ENCODE measurements around the gene CCNY.
"Not testable (repeated sequence)": the region's sequence is repeated elsewhere in the genome, so short reads cannot be mapped to it uniquely, and the experiment has no call there.

Gene CCNY

DNA sequence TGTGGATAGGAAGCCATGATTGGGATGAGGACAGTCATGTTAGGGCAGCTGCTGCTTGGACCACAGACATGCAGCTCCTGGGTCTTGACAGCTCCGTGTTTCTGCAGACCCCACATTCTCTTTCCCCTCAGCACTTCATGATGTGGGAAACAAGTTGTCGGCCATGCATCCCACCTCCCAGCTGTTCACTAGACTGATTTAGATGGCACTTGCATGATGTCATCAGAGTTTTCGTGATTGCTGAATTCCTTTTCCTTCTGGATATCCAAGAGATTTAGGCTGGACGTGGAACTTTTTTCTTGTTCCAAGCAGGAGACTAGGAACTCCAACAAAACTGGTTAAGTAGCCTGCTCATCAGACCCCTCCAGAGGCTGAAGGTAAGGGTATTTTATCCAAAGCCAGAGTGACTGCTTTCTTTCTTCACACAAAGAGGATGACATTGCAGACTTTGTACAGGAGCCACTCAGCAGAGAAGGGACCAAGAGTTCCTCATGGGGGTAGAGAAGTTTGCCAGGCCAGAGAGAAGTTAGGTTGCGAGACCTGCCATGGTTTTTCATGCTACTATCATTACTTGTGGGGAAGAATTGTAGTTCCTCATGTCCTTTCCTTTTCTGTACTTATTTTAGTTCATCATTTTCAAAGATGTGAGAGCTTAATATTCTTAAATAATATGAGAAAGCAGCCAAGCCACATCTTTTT is 151.2 kb downstream of the CCNY start:
- no peak for DNase-seq (ENCODE audit: low read depth)

DNA sequence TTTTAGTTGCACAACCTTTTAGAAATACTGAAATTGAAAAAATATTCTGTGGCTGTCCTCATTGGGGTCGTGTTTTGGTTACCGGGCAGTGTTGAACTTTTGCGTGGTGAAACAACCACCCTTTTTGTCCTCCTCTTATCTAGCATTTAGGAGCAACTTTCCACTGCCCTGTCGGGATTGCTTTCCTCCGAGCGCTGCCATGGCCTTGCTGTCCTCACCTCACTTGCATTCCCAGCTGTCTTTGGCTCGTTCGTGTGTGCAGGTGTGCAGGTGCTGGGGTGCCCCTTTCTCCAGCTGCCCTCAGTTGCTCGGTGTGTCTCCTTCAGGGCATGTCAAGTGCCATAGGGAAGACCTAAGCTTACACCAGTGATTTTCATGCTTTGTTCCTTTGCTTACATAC is 151.9 kb downstream of the CCNY start:
- DNase-seq (ENCODE audit: low read depth), result no peak

DNA sequence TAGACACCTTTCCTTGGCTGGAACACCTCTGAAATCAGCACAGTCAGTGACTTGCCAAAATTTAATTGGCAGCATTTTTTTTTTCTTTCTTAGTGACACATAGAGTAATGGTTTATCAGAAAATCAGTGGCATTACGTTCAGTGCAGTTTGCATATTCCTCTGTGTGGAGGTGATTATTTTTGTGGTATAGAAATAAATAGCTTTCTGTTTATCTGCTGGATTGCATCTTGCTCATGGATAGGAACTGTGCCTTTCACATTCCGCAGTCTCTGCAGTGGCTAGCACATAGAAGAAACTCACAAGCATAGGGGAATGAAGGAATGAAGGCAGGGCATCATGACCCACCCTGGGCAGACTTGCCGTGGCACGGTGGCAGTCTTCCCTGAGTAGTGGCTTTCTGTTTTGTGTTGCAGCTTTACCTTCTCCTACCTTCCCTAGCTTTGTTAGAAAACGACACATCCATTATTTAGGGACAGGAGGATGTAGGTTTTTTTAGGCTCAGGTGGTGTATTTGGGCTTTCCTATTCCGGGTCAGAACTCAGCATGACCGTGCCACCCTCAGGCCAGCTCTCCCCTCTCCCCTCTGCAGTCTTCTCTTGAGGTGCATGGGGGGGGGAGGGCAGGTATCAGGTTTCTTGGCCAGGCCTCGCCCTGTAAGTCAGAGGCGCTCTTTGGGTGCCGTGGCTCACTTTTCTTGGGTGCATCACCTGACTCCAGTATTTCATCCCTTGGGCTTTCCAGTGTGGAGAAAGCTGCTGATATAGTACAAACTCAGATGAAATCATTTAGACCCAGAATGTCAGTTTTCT is 156.3 kb downstream of the CCNY start:
- DNase-seq (ENCODE audit: low read depth), result no peak

DNA sequence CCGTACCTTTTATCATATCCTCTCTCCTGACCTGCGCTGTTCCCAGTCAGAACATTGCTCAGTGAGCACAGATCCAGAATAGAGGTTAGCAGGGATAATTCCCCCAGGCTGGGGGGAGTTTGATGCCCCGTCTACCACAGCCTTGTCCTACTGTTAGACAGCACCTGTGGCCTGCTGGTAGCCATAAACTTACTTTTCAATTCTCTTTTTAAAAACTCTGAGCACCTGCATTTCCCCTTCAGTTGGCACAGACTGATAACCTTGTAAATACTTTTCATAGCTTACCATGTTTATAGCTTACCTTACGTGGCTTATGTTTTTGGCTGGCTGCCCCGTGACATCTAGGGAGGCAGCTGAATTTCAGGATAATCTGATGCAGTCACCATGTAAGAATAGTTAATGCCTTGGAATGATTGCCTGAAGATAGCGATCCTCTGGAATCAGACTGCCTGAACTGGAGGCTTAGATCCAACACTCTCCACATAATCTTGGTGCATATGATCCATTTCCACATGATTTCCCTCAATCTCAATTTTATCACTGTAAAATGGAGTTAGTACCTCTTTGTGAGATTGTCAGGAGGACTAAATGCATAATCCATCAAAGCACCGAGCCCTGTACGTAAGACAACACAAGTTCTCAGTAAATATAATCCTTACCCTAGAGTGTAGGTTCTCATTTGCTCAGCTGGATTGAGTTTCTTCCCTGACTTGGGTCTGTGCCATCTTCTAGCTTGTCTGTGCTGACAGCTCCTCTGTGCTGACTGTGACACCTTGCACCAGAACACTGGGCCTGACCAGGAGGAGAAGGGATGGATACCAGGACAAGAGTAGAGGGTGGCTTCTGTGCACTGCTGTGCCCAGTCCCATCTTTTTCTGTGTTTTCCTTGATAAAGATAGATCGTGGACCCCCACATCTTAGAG is 157.1 kb downstream of the CCNY start:
- DNase-seq (ENCODE audit: low read depth), result no peak

DNA sequence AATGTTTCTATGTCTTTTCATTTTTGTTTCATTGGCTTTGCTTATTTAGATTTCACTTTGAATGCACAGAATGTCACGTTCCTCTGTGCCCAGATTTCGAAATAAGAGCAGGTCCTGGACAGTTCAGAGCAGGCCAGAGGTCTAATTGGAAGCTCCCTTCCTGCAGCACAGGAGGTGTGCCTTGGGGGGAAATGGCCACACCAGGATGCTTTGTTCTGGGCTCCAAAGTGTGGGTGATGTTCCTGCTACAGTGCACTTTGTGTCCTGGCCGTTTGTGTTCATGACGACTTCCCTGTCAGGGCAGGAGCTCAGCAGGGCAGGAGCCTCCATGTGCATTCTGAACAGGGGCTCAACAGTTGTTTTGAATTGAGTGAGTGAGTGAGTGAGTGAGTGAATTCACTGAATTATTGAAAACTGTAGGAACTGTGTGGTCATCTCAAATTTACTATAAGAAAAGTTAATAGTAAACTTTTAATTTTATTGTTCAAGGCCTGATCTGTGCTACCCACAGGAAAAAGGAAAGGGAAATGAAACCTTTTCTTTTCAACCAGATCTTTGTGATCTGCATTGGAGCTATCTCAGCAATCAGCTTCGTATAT is 159.3 kb downstream of the CCNY start:
- DNase-seq (ENCODE audit: low read depth), result no peak

DNA sequence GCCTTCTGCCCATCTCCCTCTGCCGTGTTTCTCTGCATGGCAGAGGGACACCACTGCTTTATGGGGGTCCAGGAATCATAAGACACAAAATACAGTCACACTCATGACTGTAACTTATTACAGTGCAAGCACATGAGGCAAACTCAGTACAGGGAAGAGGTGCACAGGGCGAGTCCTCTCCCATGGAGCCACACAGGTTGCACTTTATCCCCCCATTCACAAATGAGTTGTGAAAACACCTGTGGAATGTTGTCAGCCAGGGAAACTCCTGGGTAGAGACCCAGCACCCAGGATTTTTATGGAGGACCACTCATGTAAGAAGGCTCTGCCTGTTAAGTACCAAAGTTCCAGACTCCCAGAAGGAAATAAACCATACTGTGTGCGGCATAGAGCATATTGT is 161.6 kb downstream of the CCNY start:
- DNase-seq (ENCODE audit: low read depth), result no peak

DNA sequence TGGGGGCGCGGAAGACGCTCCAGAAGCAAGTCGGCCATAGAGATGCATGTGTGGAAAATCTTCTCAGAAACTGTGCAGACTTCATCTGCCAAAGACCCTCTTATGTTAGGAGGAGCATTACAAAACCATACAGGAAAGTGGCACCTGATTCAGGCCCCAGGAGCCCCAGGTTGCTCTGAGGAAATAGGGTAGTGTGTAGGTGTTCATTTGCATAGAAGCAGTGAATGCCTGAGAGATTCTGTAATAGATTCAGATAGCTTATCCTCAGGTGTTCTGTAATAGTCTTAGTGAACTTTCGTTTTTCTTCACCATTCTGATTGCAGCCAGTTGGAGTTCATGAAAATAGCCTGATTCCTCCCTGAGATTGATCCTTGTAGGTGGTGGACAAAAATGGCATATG is 162.4 kb downstream of the CCNY start:
- no peak for DNase-seq (ENCODE audit: low read depth)

DNA sequence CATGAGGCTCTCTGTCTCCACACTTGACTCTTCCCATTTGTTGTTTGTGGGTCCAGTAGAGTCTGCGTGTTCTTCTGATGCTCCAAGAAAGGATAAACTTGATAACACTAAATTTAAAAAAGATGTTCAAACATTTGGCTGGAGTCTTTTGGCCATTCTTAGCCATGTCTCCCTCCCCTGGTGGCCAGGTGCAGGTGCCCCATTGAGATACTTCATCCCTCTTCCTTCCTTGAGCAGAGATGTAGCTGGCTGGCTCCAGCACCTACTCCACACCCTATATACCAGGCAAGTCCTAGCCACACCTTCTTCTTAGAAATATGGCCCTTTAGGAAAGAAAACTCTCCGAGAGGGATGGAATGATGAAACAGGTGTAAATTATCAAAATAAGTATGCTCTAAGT is 165.6 kb downstream of the CCNY start:
- DNase-seq (ENCODE audit: low read depth), result no peak

DNA sequence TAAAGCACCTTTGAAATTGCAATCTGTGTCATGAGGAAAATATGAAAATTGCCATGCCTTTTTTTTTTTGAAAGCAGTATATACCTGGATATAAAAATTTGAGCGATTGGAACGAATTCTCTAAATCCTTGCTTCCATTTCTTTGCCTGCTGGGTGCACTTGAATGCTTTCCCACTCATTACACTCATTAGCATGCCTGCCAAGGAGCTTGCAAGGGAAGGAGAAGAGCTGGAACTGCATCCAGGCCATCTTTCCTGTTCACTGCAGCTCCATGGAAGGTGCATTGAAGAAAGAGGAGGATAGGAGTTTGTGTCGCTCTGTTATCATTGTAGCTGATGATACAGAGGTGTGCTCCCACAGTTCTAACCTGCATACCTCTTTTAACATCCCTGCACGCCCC is 166.4 kb downstream of the CCNY start:
- DNase-seq (ENCODE audit: low read depth), result no peak

DNA sequence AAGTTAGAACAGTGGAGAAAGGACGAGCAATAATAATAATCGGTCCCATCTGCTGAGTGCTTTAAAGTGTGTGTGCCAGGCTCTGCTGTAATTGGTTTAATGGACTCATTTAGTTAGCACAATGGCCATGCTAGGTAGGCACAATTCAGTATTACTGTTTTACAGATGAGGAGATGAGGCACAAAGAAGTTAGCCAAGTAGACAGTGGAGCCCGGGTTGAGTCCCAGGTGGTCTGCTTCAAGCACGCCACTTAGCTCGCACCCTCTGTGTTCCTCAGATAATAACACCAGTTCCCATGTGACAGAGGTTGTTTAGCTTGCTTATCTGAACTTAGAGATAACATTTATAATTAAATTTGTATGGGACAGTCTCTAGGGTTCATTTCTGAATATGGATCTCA is 167.3 kb downstream of the CCNY start:
- no peak for DNase-seq (ENCODE audit: low read depth)

DNA sequence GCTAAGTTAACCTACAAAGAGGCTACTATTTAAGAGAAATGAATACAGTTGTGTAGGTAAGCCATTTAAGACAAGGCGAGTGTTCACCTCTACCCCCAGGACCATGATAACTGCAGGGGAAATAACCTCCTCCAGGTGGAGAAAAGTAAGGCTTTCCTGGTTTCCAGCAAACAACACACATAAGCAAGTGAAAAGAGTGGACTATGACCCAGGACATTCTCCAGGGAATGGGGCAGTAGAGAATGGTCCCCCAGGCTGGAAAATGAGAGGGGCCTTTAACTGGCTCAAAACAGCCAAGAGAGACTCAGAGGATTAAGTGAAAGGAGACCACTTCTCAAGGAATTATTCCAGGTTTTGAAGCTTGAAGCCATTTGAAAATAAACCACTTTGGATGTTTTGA is 167.8 kb downstream of the CCNY start:
- no peak for DNase-seq (ENCODE audit: low read depth)

DNA sequence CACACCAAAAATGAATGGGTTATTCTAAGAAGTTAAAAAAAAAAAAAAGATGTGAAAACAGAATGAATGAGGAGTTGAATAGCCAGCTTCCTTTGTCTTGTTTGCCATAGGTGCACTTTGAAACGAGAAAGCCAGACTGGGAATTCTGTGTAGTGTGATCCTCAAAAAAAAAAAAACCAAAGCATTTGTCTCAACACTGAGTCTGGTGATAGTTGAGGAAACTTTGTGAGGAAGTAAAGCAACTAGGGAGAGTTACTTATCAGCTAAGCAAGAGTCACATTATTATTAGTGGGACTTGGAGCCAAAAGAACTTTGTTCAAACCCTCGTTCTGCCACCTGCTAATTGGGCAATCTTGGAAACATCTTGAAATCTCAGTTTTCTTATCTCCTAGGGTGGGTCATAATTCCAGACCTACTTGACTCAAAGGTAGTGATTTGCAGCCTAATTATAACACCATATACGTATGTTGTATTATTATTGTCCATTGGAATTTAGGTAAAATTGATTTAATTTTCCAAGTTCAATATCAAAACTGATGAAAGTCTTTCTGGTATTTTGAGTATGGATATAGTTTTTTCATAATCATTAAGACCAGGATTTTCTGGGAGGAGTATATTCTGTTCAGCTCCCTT is 169.0 kb downstream of the CCNY start:
- no peak for DNase-seq (ENCODE audit: low read depth)

DNA sequence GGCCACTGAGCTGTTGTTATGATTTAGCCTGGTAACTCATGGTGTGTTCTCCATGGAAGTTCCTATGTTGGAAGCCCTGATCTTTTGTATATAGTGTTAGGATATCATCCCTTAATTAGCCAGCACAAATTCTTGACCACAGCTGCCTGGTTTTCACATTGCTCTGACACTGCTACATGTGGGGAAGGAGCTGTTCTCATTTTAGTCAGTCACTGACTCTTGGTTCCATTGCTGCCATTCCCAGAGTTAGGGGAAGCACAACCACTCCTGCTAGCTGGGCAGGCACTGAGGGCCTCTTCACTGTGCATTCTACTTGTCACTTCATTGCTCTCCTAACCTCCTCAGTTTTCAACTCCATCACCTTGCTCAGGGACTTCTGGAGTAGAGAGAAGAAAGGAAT is 170.4 kb downstream of the CCNY start:
- DNase-seq (ENCODE audit: low read depth), result no peak

DNA sequence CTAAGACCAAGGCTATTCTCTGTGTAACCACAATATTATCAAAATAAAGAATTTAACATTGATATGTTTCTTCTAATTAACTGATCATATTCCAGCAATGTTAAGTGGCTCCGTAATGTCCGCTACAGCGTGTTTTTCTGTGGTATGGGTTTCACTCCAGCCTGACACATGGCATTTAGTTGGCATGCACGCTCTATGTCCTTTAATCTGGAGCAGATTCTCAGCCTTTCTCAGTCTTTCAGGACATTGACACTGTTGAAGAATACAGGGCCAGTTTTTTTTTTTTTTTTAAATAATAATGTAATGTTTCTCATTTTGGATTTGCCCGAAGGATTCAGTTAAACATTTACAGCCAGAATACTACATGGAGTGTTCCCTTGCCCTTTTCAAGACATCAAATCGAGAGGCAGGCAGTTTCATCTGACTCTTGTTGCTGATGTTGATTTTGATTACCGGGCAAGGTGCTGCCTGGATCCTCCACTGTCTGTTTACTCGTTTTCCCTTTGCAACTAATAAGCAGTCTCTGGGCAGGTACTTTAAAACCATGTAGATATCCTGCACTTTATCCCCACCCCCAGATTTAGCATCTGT is 171.3 kb downstream of the CCNY start:
- no peak for DNase-seq (ENCODE audit: low read depth)

DNA sequence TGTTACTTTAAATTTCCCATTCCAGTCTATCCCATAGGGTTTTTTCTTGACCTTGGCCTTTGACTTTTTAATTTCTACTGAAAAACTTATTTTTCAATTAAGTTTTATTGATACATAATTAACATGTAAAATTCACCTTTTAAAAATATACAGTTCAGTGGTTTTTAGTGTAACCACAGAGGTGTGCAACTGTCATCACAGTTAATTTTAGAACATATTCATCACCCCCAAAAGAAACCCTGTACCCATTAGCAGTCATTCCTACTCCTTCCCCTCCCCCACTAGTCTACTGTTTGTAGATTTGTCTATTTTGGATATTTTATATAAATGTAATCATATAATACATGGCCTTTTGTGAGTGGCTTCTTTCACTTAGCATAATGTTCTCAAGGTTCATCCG is 172.3 kb downstream of the CCNY start:
- no peak for DNase-seq (ENCODE audit: low read depth)

DNA sequence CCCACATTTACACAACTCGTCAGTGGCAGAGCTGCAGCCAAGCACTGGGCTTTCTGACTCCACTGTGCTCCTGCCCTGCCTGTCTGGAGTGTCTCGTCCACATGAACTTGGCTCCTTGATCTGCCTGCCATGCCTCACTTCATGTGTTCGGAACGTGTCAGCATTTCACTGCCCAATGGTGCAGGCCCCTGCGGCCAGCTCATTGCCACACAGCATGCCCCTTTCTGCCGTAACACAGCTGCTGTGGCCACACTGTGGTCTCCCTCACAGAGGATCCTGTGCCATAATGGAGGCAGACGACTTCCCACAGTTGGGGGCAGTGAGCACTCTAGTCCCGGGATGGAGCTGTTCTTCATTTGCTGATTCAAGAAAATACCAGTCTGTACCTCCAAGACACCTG is 174.6 kb downstream of the CCNY start:
- no peak for DNase-seq (ENCODE audit: low read depth)

DNA sequence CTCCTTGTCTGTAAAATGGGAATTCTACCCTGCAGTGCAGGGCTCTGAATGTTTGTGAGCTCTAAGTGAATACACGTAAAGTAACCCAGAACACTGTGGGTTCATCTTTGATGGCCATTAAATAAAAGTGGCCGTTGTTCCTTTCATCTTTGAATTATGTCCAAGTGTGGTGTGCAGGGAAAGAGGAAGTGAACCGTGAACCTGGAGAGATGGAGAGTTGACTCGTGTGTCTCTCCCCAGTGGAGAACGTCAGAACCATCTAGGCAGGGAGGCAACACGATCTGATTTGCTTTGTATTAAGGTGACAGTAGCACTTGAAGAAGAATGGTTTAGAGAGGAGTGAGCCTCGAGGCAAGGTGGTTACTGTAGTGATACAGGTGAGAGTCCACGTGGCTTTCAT is 175.3 kb downstream of the CCNY start:
- no peak for DNase-seq (ENCODE audit: low read depth)

DNA sequence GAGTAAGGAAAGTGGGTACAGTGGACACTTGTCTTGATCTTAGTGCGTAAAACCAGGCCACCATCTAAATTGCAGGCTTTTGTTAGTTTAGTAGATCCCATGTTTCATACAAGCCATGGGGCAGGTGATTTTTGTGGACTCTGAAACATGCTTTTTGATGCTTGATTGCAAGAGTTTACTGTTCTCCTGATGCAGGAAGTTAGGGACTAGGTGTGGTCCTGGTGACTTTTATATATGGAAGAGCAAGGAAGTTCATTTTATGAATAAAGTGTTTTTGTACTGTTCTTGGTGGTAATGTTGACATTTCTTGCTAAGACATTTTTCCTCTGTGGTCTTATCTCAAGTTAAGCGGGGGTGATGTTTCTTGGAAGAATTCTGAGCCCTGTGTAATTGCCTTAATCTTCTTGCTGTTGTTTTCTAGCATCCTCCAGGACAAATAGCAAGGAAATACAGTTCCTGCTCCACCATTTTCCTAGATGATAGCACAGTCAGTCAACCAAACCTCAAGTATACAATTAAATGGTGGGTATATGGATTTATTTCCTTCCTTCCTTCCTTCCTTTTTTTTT is 179.9 kb downstream of the CCNY start:
- no peak for DNase-seq (ENCODE audit: low read depth)

DNA sequence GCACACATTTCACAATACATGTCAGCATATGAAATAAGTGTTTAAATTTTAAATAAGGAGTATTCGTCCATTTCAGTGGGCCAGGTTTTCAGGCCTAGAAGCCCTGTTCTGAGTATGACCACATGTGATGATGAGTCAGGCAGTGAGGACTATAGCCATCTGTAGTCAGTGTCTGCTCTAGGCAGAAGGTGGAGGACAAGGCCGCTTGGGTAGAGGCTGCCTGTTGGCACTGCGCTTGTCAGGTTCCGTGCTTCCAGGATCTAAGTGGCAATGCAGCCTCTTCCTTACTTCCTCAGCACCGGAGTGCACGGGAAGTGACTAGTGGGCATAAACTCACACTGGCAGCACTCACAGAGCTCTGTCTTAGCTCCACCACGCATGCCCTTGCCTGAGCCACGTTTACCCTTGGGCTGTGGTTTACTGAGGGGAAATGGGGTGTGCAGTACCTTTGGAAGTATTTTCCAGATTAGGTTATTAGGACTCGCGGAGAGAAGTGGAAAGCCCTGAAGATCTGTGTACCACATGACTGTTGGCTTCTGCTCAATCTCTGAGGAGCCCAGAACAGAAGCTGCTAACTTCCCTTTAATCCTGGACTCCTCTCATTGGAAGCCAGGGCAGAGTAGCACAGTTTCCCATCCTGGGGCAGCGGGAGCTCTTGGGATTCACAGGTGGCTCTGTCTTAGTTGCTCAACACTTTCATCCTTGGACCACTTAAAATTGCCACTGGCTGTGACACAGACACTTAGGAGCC is 181.3 kb downstream of the CCNY start:
- no peak for DNase-seq (ENCODE audit: low read depth)

DNA sequence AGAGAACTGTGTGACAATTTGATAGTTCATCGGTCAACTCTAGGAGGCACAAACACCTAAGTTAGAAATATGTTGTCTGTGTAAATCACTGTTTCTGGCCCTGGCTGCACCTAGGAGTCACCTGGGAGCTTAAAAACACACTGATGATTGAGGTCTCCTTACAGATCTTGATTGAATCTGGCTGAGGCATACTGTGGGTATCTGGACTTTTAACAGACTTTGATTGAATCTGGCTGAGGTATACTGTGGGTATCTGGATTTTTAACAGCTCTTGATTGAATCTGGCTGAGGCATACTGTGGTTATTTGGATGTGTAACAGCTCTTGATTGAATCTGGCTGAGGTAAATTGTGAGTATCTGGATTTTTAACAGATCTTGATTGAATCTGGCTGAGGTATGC is 181.9 kb downstream of the CCNY start:
- not testable (repeated sequence) for DNase-seq (ENCODE audit: low read depth)
